ENCODE data around the gene UBE2J1.
"Not testable (repeated sequence)": the region's sequence is repeated elsewhere in the genome, so short reads cannot be mapped to it uniquely, and the experiment has no call there.

Gene UBE2J1

DNA sequence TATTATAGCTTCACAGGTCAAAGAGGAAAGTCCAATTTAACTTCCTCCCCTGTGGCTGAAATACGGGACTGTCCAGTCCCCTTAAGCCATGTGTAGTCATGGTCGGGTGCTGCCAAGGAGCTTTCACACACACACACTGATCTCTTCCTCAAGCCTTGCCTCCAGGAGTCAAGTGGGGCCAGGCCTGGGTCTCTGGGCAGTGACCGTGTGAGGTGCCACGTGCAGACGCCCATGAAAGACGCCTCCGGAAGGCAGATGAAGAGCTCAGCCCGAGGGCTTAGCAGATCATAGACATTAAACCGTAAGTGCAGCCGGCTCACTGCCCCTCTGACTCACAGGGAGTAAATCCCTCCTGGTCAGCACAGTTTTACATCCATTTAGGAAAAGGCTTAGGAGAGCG, 41.6 kb downstream of the UBE2J1 start:
- Histone ChIP-seq H3K9me2 (replicated peaks; ENCODE audit: insufficient read depth, low read length) (no peaks in the 10 kb centered on the region), H3K9ac (ENCODE audit: low read length) (no peak overlapping the region), H4K20me1 (ENCODE audit: insufficient read depth, low read length) (no peaks in the 10 kb centered on the region), H2AFZ (ENCODE audit: low read length) (no peak overlapping the region), H3K4me3 (ENCODE audit: low read length) (no peak overlapping the region), H3K4me2 (ENCODE audit: low read depth, low read length) (no peak overlapping the region), H3K79me2 (ENCODE audit: low read length) (no peaks in the 10 kb centered on the region), H3F3A (ENCODE audit: insufficient read depth, low read length) (no peaks in the 10 kb centered on the region), H3K27ac (ENCODE audit: low read length) (no peak overlapping the region), H3K4me1 (ENCODE audit: low read length) (peaks cover 4% of the 10 kb centered on the region), H3K36me3 (replicated peaks; ENCODE audit: insufficient read depth, low read length) (no peaks in the 10 kb centered on the region; the same call in 1 of the 2 replicates), H3K27me3 (replicated peaks; ENCODE audit: insufficient read depth, low read length) (no peaks in the 10 kb centered on the region), H3K9me3 (replicated peaks; ENCODE audit: insufficient read depth, low read length) (no peaks in the 10 kb centered on the region)
- DNase-seq: no peak
- TF ChIP-seq, protein P1, sequence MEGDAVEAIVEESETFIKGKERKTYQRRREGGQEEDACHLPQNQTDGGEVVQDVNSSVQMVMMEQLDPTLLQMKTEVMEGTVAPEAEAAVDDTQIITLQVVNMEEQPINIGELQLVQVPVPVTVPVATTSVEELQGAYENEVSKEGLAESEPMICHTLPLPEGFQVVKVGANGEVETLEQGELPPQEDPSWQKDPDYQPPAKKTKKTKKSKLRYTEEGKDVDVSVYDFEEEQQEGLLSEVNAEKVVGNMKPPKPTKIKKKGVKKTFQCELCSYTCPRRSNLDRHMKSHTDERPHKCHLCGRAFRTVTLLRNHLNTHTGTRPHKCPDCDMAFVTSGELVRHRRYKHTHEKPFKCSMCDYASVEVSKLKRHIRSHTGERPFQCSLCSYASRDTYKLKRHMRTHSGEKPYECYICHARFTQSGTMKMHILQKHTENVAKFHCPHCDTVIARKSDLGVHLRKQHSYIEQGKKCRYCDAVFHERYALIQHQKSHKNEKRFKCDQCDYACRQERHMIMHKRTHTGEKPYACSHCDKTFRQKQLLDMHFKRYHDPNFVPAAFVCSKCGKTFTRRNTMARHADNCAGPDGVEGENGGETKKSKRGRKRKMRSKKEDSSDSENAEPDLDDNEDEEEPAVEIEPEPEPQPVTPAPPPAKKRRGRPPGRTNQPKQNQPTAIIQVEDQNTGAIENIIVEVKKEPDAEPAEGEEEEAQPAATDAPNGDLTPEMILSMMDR (IDR thresholded peaks at IDR 0.05; ENCODE audit: low read length): no peak
- no peak for TF ChIP-seq EZH2 (optimal IDR thresholded peaks at IDR 0.05; ENCODE audit: low read depth, low read length)
- no peak for TF ChIP-seq EZH2phosphoT487 (IDR thresholded peaks at IDR 0.05; ENCODE audit: low read length)

DNA sequence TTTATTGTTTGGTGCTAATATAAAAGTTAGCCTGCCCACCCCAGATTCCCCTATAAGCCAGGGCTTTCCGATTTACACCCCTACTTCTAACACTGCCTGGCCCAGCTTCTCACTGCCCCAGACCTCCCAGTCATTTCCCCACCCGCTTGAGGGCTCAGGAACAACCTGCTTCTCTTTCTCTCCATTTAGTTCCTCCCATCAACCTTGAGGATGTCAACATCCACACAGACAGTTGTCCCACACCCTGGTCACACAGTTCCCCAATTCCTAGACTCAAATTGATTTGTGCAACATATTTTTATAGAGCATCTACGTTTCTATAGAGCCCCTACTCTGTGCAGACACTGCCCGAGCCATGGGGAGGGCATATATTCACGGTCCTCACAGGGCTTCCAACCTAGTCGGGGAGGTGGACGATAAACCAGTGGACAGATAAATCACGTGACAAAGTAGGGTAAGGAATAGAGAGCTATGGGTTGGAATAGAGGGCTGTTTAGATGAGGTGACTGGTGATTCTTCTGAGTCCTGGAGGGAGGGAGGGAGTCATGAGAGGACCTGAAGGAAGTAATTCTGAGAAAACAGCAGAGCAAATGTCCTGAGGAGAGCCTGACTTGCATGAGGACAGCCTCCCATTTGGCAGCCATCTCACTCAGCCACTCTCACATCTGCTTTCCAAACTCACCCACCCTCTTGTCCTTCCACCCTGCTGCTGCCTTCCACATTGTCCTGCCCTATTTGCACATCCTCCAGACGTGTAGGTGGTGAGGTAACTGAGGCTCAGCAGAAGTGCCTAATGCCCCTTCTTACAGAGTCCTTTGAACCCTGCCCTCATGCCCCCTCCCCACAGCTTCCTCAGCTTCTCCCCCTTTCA, 43.8 kb downstream of the UBE2J1 start:
- no peak overlapping the region for H3K4me3 ChIP-seq (ENCODE audit: low read length)
- no peak overlapping the region for H3K27ac ChIP-seq (ENCODE audit: low read length)
- no peak for TF ChIP-seq EZH2 (optimal IDR thresholded peaks at IDR 0.05; ENCODE audit: low read depth, low read length)
- no peak for TF ChIP-seq EZH2phosphoT487 (IDR thresholded peaks at IDR 0.05; ENCODE audit: low read length)
- TF ChIP-seq, protein P1 (IDR thresholded peaks at IDR 0.05; ENCODE audit: low read length): no peak
- no peaks in the 10 kb centered on the region for H3K27me3 ChIP-seq (replicated peaks; ENCODE audit: insufficient read depth, low read length)
- H3K9me3 ChIP-seq (replicated peaks; ENCODE audit: insufficient read depth, low read length): no peaks in the 10 kb centered on the region
- H3K79me2 ChIP-seq (ENCODE audit: low read length): no peaks in the 10 kb centered on the region
- no peaks in the 10 kb centered on the region for H3K36me3 ChIP-seq (replicated peaks; ENCODE audit: insufficient read depth, low read length)
- peaks cover 4% of the 10 kb centered on the region for H3K4me1 ChIP-seq (ENCODE audit: low read length)
- H3K4me2 ChIP-seq (ENCODE audit: low read depth, low read length): no peak overlapping the region
- no peak for DNase-seq
- no peak overlapping the region for H3K9ac ChIP-seq (ENCODE audit: low read length)
- no peaks in the 10 kb centered on the region for H4K20me1 ChIP-seq (ENCODE audit: insufficient read depth, low read length)
- no peaks in the 10 kb centered on the region for H3F3A ChIP-seq (ENCODE audit: insufficient read depth, low read length)
- H2AFZ ChIP-seq (ENCODE audit: low read length): no peak overlapping the region
- no peaks in the 10 kb centered on the region for H3K9me2 ChIP-seq (replicated peaks; ENCODE audit: insufficient read depth, low read length)

DNA sequence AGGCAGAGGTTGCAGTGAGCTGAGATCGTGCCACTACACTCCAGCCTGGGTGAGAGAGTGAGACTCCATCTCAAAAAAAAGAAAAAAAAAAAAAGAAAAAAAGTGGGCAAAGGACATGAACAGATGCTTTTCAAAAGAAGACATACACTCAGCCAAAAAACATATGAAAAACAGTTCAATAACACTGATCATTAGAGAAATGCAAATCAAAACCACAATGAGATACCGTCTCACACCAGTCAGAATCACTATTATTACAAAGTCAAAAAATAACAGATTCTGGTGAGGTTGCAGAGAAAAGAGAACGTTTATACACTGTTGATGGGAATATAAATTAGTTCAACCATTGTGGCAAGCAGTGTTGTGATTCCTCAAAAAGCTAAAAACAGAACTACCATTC, 48.0 kb downstream of the UBE2J1 start:
- H3K9me3 ChIP-seq (replicated peaks; ENCODE audit: insufficient read depth, low read length); H3K4me2 ChIP-seq (ENCODE audit: low read depth, low read length); H3K27me3 ChIP-seq (replicated peaks; ENCODE audit: insufficient read depth, low read length); H3F3A ChIP-seq (ENCODE audit: insufficient read depth, low read length); H3K4me3 ChIP-seq (ENCODE audit: low read length); H3K4me1 ChIP-seq (ENCODE audit: low read length); H3K27ac ChIP-seq (ENCODE audit: low read length); H3K9ac ChIP-seq (ENCODE audit: low read length); DNase-seq; H2AFZ ChIP-seq (ENCODE audit: low read length); H4K20me1 ChIP-seq (ENCODE audit: insufficient read depth, low read length); H3K36me3 ChIP-seq (replicated peaks; ENCODE audit: insufficient read depth, low read length); H3K79me2 ChIP-seq (ENCODE audit: low read length); H3K9me2 ChIP-seq (replicated peaks; ENCODE audit: insufficient read depth, low read length): not testable (repeated sequence)

DNA sequence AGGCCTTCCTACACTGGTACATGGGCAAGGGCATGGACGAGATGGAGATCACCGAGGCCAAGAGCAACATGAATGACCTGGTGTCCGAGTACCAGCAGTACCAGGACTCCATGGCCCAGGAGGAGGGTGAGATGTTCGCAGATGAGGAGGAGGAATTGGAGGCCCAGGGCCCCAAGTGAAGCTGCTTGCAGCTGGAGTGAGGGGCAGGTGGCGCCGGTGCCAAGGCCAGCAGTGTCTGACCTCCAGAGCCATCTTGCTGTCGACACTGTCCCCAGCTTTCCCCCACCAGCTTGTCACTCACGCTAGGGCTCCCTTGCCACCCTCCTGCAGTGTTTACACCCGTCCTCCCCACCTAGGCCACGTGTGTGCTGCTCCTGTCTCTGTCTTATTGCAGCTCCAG, 49.6 kb downstream of the UBE2J1 start:
- no peaks in the 10 kb centered on the region for H3K36me3 ChIP-seq (replicated peaks; ENCODE audit: insufficient read depth, low read length)
- H4K20me1 ChIP-seq (ENCODE audit: insufficient read depth, low read length): no peaks in the 10 kb centered on the region
- H3K79me2 ChIP-seq (ENCODE audit: low read length): no peaks in the 10 kb centered on the region
- no peak for DNase-seq
- H3K4me2 ChIP-seq (ENCODE audit: low read depth, low read length): no peak overlapping the region
- no peak overlapping the region for H3K9ac ChIP-seq (ENCODE audit: low read length)
- H3K27ac ChIP-seq (ENCODE audit: low read length): no peak overlapping the region
- peaks cover 19% of the 10 kb centered on the region for H3F3A ChIP-seq (ENCODE audit: insufficient read depth, low read length)
- no peaks in the 10 kb centered on the region for H3K9me3 ChIP-seq (replicated peaks; ENCODE audit: insufficient read depth, low read length)
- no peak for TF ChIP-seq EZH2phosphoT487 (IDR thresholded peaks at IDR 0.05; ENCODE audit: low read length)
- TF ChIP-seq EZH2 (optimal IDR thresholded peaks at IDR 0.05; ENCODE audit: low read depth, low read length): no peak
- TF ChIP-seq, protein P1 (IDR thresholded peaks at IDR 0.05; ENCODE audit: low read length): no peak
- peaks cover 24% of the 10 kb centered on the region for H3K4me1 ChIP-seq (ENCODE audit: low read length)
- no peaks in the 10 kb centered on the region for H3K9me2 ChIP-seq (replicated peaks; ENCODE audit: insufficient read depth, low read length)
- no peak overlapping the region for H3K4me3 ChIP-seq (ENCODE audit: low read length)
- H2AFZ ChIP-seq (ENCODE audit: low read length): no peak overlapping the region
- H3K27me3 ChIP-seq (replicated peaks; ENCODE audit: insufficient read depth, low read length): no peaks in the 10 kb centered on the region

All from MM.1S (cell line).